GM12878 (cell line): ENCODE results near the gene CDH16. TPM values are rescaled to one million over a fixed set of nuclear protein-coding genes. Genes with fewer than 3 reads are reported as not detected.

Experiments used
- ATAC-seq: fragments of 200-7000 bp; cut with Tn5 transposase; 3 replicates; pipeline ENCODE4 v1.9.1; 2020; ENCODE audit warnings: mild to moderate bottlenecking, moderate library complexity
- BruUV-seq: library from RNA; stranded (reverse); fragments of 400-500 nt; replicated peaks from 2 replicates; lab custom pipeline; 2021; lab: Mats Ljungman, UMichigan
- CTCF ChIA-PET: fragments of 300-600 bp; sonication (Branson Sonifier 250); formaldehyde crosslinking; extraction: SDS; loops from one replicate; lab custom pipeline; 2021; ENCODE audit warnings: inconsistent platforms; lab: Yijun Ruan, JAX
- POLR2A ChIA-PET: fragments of 350-600 bp; formaldehyde crosslinking; extraction: SDS; loops from one replicate; lab custom pipeline; 2021; ENCODE audit warnings: inconsistent platforms; lab: Charles Lee
- RAD21 ChIA-PET: fragments of 300-600 bp; sonication (Branson Sonifier 250); formaldehyde crosslinking; loops from one replicate; lab custom pipeline; 2023; ENCODE audit warnings: antibody characterized with exemption; ENCODE audit not compliant: unreplicated experiment; lab: Charles Lee
- SMC1A ChIA-PET: fragments of 300-600 bp; sonication (Branson Sonifier 250); formaldehyde crosslinking; loops from one replicate; lab custom pipeline; 2023; ENCODE audit not compliant: unreplicated experiment, uncharacterized antibody; lab: Charles Lee
- DNase-seq: peaks from one replicate; pipeline ENCODE4 v3.0.0-alpha.2; 2011; ENCODE audit warnings: low read depth, low spot score
- FAIRE-seq: peaks from 3 replicates; lab custom pipeline; 2011; peaks lifted over from hg19 to GRCh38; lab: Jason Lieb, UNC
- H2AFZ ChIP-seq: 2 replicates; pipeline ENCODE4 v1.6.0; 2011; ENCODE audit warnings: low read depth, low read length, control low read depth; ENCODE audit not compliant: control insufficient read depth
- H3K27ac ChIP-seq: 2 replicates; pipeline ENCODE4 v1.5.1; 2011; ENCODE audit warnings: control low read depth; ENCODE audit not compliant: control insufficient read depth, insufficient read depth
- H3K27me3 ChIP-seq, 2 experiments: replicated peaks in 1 of 2; 2 replicates each; pipeline versions ENCODE4 v1.6.0 to v1.6.1; 2011; ENCODE audit warnings: low read length in 1 of 2; ENCODE audit not compliant: control insufficient read depth in 2 of 2, insufficient read depth in 2 of 2
- H3K36me3 ChIP-seq, 2 experiments: 2 replicates each; pipeline ENCODE4 v1.5.1; 2011; ENCODE audit warnings: low read length in 1 of 2; ENCODE audit not compliant: control insufficient read depth in 2 of 2, insufficient read depth in 2 of 2
- H3K4me1 ChIP-seq: 2 replicates; pipeline ENCODE4 v1.6.1; 2011; ENCODE audit warnings: mild to moderate bottlenecking, low read length, moderate library complexity, mixed read lengths; ENCODE audit not compliant: control insufficient read depth, insufficient read depth
- H3K4me2 ChIP-seq: 2 replicates; pipeline ENCODE4 v1.6.0; 2011; ENCODE audit warnings: control low read depth; ENCODE audit not compliant: control insufficient read depth, insufficient read depth
- H3K4me3 ChIP-seq: fragments of 200-600 bp; sonication (generic); 2 replicates; pipeline ENCODE4 v1.5.1; 2016
- H3K79me2 ChIP-seq: 2 replicates; pipeline ENCODE4 v1.6.0; 2011; ENCODE audit warnings: low read length; ENCODE audit not compliant: control insufficient read depth, insufficient read depth
- H3K9ac ChIP-seq: 2 replicates; pipeline ENCODE4 v1.8.0; 2011; ENCODE audit warnings: low read length, control low read depth, mixed read lengths; ENCODE audit not compliant: control insufficient read depth, insufficient read depth
- H3K9me3 ChIP-seq: replicated peaks from 3 replicates; pipeline ENCODE4 v1.5.1; 2011; ENCODE audit warnings: mild to moderate bottlenecking, low read length; ENCODE audit not compliant: control insufficient read depth, insufficient read depth
- H4K20me1 ChIP-seq: 2 replicates; pipeline ENCODE4 v1.6.0; 2011; ENCODE audit not compliant: control insufficient read depth, insufficient read depth
- ATF7 ChIP-seq: fragments of 450-650 bp; IDR thresholded peaks from 2 replicates; pipeline ENCODE4 v1.6.1; 2016; ENCODE audit warnings: low read depth, mild to moderate bottlenecking
- CBX3 ChIP-seq: fragments of 200-600 bp; sonication (generic); IDR thresholded peaks from 2 replicates; pipeline ENCODE4 v1.6.1; 2016; ENCODE audit warnings: low read depth, borderline replicate concordance
- CREM ChIP-seq: IDR thresholded peaks from 2 replicates; pipeline ENCODE4 v1.6.1; 2014; ENCODE audit warnings: antibody characterized with exemption, low read depth
- ESRRA ChIP-seq: IDR thresholded peaks from 2 replicates; pipeline ENCODE4 v1.6.1; 2012; ENCODE audit warnings: mild to moderate bottlenecking, low read length, improper control_type of control experiment
- IKZF2 ChIP-seq, 2 experiments: fragments of 450-650 bp; IDR thresholded peaks; 2 replicates each; pipeline ENCODE4 v1.6.1; 2017; ENCODE audit warnings: mild to moderate bottlenecking in 2 of 2, moderate library complexity in 2 of 2
- JUND ChIP-seq: IDR thresholded peaks from 2 replicates; pipeline ENCODE4 v1.6.1; 2012; ENCODE audit warnings: low read depth, mild to moderate bottlenecking, low read length, improper control_type of control experiment, moderate library complexity
- KDM1A ChIP-seq: fragments of 200-600 bp; sonication (generic); IDR thresholded peaks from 2 replicates; pipeline ENCODE4 v1.6.1; 2016; ENCODE audit warnings: borderline replicate concordance
- RAD21 ChIP-seq: IDR thresholded peaks from 2 replicates; pipeline ENCODE4 v1.6.1; 2011; ENCODE audit warnings: mild to moderate bottlenecking, low read depth, low read length, moderate library complexity; ENCODE audit not compliant: insufficient read depth
- RAD51 ChIP-seq: fragments of 450-650 bp; IDR thresholded peaks from 2 replicates; pipeline ENCODE4 v1.6.1; 2016; ENCODE audit warnings: moderate library complexity, mild to moderate bottlenecking, inconsistent platforms
- SMAD1 ChIP-seq: fragments of 450-650 bp; IDR thresholded peaks from 2 replicates; pipeline ENCODE4 v1.6.1; 2018; ENCODE audit warnings: mild to moderate bottlenecking, low read depth; ENCODE audit not compliant: partially characterized antibody
- TBL1XR1 ChIP-seq: IDR thresholded peaks from 2 replicates; pipeline ENCODE4 v1.6.1; 2012; ENCODE audit warnings: low read depth, low read length, improper control_type of control experiment
- TCF3 ChIP-seq: IDR thresholded peaks from 2 replicates; pipeline ENCODE4 v1.6.1; 2012; ENCODE audit warnings: low read depth, mild to moderate bottlenecking, low read length, borderline replicate concordance; ENCODE audit not compliant: insufficient read depth
- YY1 ChIP-seq: IDR thresholded peaks from 2 replicates; pipeline ENCODE4 v1.6.1; 2011; ENCODE audit warnings: low read depth, mild to moderate bottlenecking, low read length
- ZZZ3 ChIP-seq: IDR thresholded peaks from 2 replicates; pipeline ENCODE4 v1.6.1; 2011; ENCODE audit warnings: low read depth; ENCODE audit not compliant: control insufficient read depth, insufficient read length
- WGBS: methylation state at CpG from one replicate; pipeline ENCODE4 v1.1.6; 2016; ENCODE audit warnings: low lambda C conversion rate; ENCODE audit not compliant: insufficient replicate concordance, insufficient coverage; ENCODE audit errors: missing lambda C conversion rate; 5-methylcytosine and 5-hydroxymethylcytosine counted together
- in situ Hi-C: fragments of 300-500 bp; cut with MboI; formaldehyde crosslinking; loops from 9 replicates; pipeline ENCODE4 v1.14.3; 2018; ENCODE audit warnings: mixed read lengths
- intact Hi-C: fragments of 100-400 bp; cut with micrococcal nuclease; formaldehyde crosslinking; loops from one replicate; pipeline ENCODE4 v1.14.2; 2022; ENCODE audit not compliant: unreplicated experiment
- polyA plus RNA-seq, 11 experiments: library from polyadenylated mRNA; depleted of rRNA in 4 of 11; unstranded in 6 of 11; stranded (reverse) in 5 of 11; fragments of >200 nt; fragmentation: Nextera tagmentation in 4 of 11; fragmentation: Illumina TruSeq in 1 of 11; extraction: Ambion mirVana in 4 of 11; extraction: Trizol in 1 of 11; gene quantifications; 1 replicate in 1 of 11; 2 replicates in 10 of 11; pipeline versions ENCODE4 v1.2.1 to v1.2.3, GENCODE V29; 2011 to 2016; ENCODE audit warnings: inconsistent platforms in 2 of 11, missing spikeins in 2 of 11, low read depth in 1 of 11
- total RNA-seq, 4 experiments: library from RNA; depleted of rRNA in 3 of 4; stranded (reverse); fragments of >200 nt in 3 of 4; fragmentation: Illumina TruSeq in 1 of 4; extraction: Trizol in 1 of 4; gene quantifications; 2 replicates each; pipeline versions ENCODE4 v1.2.1 to v1.2.3, GENCODE V29; 2013 to 2021
- TF ChIP-seq, protein P1 (sequence below): fragments of 450-650 bp; IDR thresholded peaks from 2 replicates; pipeline ENCODE4 v1.6.1; 2017; ENCODE audit warnings: mild to moderate bottlenecking, moderate library complexity
- TF ChIP-seq, protein P2 (sequence below): fragments of 150-350 bp; IDR thresholded peaks from 2 replicates; pipeline ENCODE4 v1.6.1; 2014; ENCODE audit warnings: mild to moderate bottlenecking, low read depth, low read length
- TF ChIP-seq, protein P3 (sequence below): IDR thresholded peaks from 2 replicates; pipeline ENCODE4 v1.6.1; 2011; ENCODE audit warnings: low read depth, mild to moderate bottlenecking, low read length, moderate library complexity, borderline replicate concordance; ENCODE audit errors: extremely low read depth

Gene CDH16
- total and polyA plus RNA-seq, 10 of the 15 experiments (the other 5 are each of a cell fraction or from before 2014, with no cell fraction given) = 0.05 TPM; not detected in 9

DNA sequence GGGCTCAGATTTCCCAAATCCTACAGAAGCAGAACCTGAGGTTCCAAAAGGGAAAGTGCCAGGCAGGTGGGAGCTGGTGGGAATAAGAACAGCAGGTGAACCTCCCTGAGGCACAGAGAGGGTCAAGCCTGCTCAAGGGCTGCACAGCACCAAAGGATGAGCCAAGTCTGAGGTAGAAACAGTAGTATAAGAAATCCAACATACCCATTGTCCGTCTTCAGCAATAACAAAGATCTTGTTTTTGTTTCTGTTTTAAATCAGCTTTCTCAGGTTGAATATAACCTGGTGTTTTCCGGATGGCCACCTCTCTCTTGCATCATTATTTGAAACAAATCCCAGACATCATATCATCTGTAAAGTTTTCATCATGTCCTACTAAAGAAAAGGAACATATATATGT, 31.8 kb upstream of the CDH16 start:
- Histone ChIP-seq H3K27me3 (no peaks in the 10 kb centered on the region), H3K36me3 (no peaks in the 10 kb centered on the region), H3K9me3 (no peaks in the 10 kb centered on the region), H3K4me2 (peak overlapping the region; percentile 32), H3K27ac (no peak overlapping the region), H3K4me1 (peaks cover 19% of the 10 kb centered on the region), H3K79me2 (no peaks in the 10 kb centered on the region), H3K4me3 (peak overlapping the region; percentile 43; the same call in 1 of the 2 replicates), H4K20me1 (no peaks in the 10 kb centered on the region), H3K9ac (no peak overlapping the region), H2AFZ (no peak overlapping the region)
- ATAC-seq (peak; percentile 64), DNase-seq (no peak), FAIRE-seq (peak; percentile 88)
- intact Hi-C loops (loop anchor here (10.0 kb wide), 1 partner anchor 64 kb away; no protein-coding TSS in a partner anchor), in situ Hi-C loops (no loop called here)
- ChIA-PET SMC1A (interaction anchor here (1.1 kb wide), 1 partner anchor 153 kb away, joined by 4 read pairs; no protein-coding TSS in a partner anchor), RAD21 (interaction anchor here (0.7 to 1.3 kb wide), 5 partner anchors 12 to 531 kb away, joined by 3 to 4 read pairs (median 3); partner anchors contain the start of gene ATP6V0D1), POLR2A (interaction anchor here (0.5 to 0.7 kb wide), 2 partner anchors 39 to 78 kb away, joined by 3 to 6 read pairs; no protein-coding TSS in a partner anchor), CTCF (interaction anchor here (0.6 to 1.5 kb wide), 7 partner anchors 10 to 550 kb away, joined by 3 to 5 read pairs (median 3); partner anchors contain the start of gene CES3)
- WGBS = 13% methylated on average over 2 of the region's 2 CpGs
- no TSS peak for BruUV-seq
- TF ChIP-seq KDM1A (no peak), CBX3 (no peak), RAD51 (no peak), RAD21 (no peak), SMAD1 (no peak), TBL1XR1 (no peak), TCF3 (no peak), CREM (peak; percentile 55; the same call in 1 of the 2 replicates), YY1 (no peak), ZZZ3 (no peak), JUND (no peak), ESRRA (no peak), ATF7 (peak; percentile 47; the same call in 1 of the 2 replicates), IKZF2 (IDR thresholded peaks at IDR 0.05) (peak in 1 of 2 experiments; percentile 17; a peak in 1 of 4 replicates)
- TF ChIP-seq, protein P1, sequence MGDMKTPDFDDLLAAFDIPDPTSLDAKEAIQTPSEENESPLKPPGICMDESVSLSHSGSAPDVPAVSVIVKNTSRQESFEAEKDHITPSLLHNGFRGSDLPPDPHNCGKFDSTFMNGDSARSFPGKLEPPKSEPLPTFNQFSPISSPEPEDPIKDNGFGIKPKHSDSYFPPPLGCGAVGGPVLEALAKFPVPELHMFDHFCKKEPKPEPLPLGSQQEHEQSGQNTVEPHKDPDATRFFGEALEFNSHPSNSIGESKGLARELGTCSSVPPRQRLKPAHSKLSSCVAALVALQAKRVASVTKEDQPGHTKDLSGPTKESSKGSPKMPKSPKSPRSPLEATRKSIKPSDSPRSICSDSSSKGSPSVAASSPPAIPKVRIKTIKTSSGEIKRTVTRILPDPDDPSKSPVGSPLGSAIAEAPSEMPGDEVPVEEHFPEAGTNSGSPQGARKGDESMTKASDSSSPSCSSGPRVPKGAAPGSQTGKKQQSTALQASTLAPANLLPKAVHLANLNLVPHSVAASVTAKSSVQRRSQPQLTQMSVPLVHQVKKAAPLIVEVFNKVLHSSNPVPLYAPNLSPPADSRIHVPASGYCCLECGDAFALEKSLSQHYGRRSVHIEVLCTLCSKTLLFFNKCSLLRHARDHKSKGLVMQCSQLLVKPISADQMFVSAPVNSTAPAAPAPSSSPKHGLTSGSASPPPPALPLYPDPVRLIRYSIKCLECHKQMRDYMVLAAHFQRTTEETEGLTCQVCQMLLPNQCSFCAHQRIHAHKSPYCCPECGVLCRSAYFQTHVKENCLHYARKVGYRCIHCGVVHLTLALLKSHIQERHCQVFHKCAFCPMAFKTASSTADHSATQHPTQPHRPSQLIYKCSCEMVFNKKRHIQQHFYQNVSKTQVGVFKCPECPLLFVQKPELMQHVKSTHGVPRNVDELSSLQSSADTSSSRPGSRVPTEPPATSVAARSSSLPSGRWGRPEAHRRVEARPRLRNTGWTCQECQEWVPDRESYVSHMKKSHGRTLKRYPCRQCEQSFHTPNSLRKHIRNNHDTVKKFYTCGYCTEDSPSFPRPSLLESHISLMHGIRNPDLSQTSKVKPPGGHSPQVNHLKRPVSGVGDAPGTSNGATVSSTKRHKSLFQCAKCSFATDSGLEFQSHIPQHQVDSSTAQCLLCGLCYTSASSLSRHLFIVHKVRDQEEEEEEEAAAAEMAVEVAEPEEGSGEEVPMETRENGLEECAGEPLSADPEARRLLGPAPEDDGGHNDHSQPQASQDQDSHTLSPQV = no peak
- TF ChIP-seq, protein P2, sequence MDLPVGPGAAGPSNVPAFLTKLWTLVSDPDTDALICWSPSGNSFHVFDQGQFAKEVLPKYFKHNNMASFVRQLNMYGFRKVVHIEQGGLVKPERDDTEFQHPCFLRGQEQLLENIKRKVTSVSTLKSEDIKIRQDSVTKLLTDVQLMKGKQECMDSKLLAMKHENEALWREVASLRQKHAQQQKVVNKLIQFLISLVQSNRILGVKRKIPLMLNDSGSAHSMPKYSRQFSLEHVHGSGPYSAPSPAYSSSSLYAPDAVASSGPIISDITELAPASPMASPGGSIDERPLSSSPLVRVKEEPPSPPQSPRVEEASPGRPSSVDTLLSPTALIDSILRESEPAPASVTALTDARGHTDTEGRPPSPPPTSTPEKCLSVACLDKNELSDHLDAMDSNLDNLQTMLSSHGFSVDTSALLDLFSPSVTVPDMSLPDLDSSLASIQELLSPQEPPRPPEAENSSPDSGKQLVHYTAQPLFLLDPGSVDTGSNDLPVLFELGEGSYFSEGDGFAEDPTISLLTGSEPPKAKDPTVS = no peak
- TF ChIP-seq, protein P3, sequence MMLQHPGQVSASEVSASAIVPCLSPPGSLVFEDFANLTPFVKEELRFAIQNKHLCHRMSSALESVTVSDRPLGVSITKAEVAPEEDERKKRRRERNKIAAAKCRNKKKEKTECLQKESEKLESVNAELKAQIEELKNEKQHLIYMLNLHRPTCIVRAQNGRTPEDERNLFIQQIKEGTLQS = no peak
